Peyer's patch (tissue), 4 donors: ENCODE measurements around the gene JCHAIN.

Source experiments
- CTCF ChIP-seq, 6 experiments: fragments of 450-650 bp in 4 of 6; fragments of 200-600 bp in 2 of 6; sonication (generic) in 1 of 6; IDR thresholded peaks; one replicate each; pipeline ENCODE4 v1.5.1; 2017 to 2019; ENCODE audit warnings: antibody characterized with exemption in 6 of 6, mild to moderate bottlenecking in 3 of 6, moderate library complexity in 1 of 6
- POLR2A ChIP-seq, 2 donors: fragments of 450-650 bp; IDR thresholded peaks; one replicate each; pipeline ENCODE4 v1.5.1; 2017; ENCODE audit warnings: antibody characterized with exemption in 2 of 2, mild to moderate bottlenecking in 2 of 2, moderate library complexity in 2 of 2

- TF ChIP-seq CTCF (IDR thresholded peaks at IDR 0.05) (no peak), POLR2A (IDR thresholded peaks at IDR 0.05) (no peak)
Measured at GRCh38 chr4:70660106-70660505, 6.2 kb downstream of the JCHAIN start.
